ENCODE data around the gene ADCY1. TPM values are rescaled to one million over a fixed set of nuclear protein-coding genes. Genes with fewer than 3 reads are reported as not detected.

The ADCY1 gene
- total and polyA plus RNA-seq, 2 donors from 2014 or later, result 2.9 to 3.7 TPM

- intact Hi-C loops (cut with DNase I), result no loop called here
- TF ChIP-seq CTCF (IDR thresholded peaks at IDR 0.05; ENCODE audit: borderline replicate concordance, extremely low read depth, insufficient read depth), result no peak
- no peaks in the 10 kb centered on the region for H3K9me3 ChIP-seq (ENCODE audit: control insufficient read depth in 2 of 3, insufficient read depth in 1 of 3, low read length in 3 of 3)
- no peak overlapping the region for H3K27ac ChIP-seq (ENCODE audit: low read depth in 2 of 2, low read length in 2 of 2)
- H3K4me1 ChIP-seq (ENCODE audit: control insufficient read depth in 2 of 3, insufficient read depth in 2 of 3, low read depth in 1 of 3, low read length in 3 of 3), result peaks cover 0 to 8% (median 3%) of the 10 kb centered on the region in 3 donors
- H3K4me3 ChIP-seq (ENCODE audit: low read length in 3 of 3), result no peak overlapping the region
- peaks cover 0 to 3% (median 0%) of the 10 kb centered on the region in 3 donors for H3K36me3 ChIP-seq (ENCODE audit: control insufficient read depth in 2 of 3, insufficient read depth in 3 of 3, low read length in 3 of 3)
- no peak for FAIRE-seq
- DNase-seq, result peak in 1 of 5 donors; percentile 5
- no peaks in the 10 kb centered on the region for H3K27me3 ChIP-seq (ENCODE audit: control insufficient read depth, insufficient read depth, low read length)
- H3K9ac ChIP-seq (ENCODE audit: low read length in 3 of 3), result no peak overlapping the region
Measured at GRCh38 chr7:45704683-45705016, 130.5 kb downstream of the ADCY1 start.

GRCh38 chr7:45708046-45708950, 134.1 kb downstream of the ADCY1 start:
- Histone ChIP-seq H3K9ac (ENCODE audit: low read length in 3 of 3) (no peak overlapping the region), H3K27me3 (ENCODE audit: control insufficient read depth, insufficient read depth, low read length) (no peaks in the 10 kb centered on the region), H3K4me3 (ENCODE audit: low read length in 3 of 3) (no peak overlapping the region), H3K27ac (ENCODE audit: low read depth in 2 of 2, low read length in 2 of 2) (no peak overlapping the region), H3K9me3 (ENCODE audit: control insufficient read depth in 2 of 3, insufficient read depth in 1 of 3, low read length in 3 of 3) (no peaks in the 10 kb centered on the region), H3K36me3 (ENCODE audit: control insufficient read depth in 2 of 3, insufficient read depth in 3 of 3, low read length in 3 of 3) (peaks cover 0 to 3% (median 0%) of the 10 kb centered on the region in 3 donors), H3K4me1 (ENCODE audit: control insufficient read depth in 2 of 3, insufficient read depth in 2 of 3, low read depth in 1 of 3, low read length in 3 of 3) (no peaks in the 10 kb centered on the region)
- DNase-seq (no peak), FAIRE-seq (no peak)
- intact Hi-C loops (cut with DNase I), result no loop called here
- TF ChIP-seq CTCF (IDR thresholded peaks at IDR 0.05; ENCODE audit: borderline replicate concordance, extremely low read depth, insufficient read depth), result no peak

- no peak overlapping the region for H3K9ac ChIP-seq (ENCODE audit: low read length in 3 of 3)
- H3K4me3 ChIP-seq (ENCODE audit: low read length in 3 of 3), result no peak overlapping the region
- H3K36me3 ChIP-seq (ENCODE audit: control insufficient read depth in 2 of 3, insufficient read depth in 3 of 3, low read length in 3 of 3), result peaks cover 0 to 3% (median 0%) of the 10 kb centered on the region in 3 donors
- intact Hi-C loops (cut with DNase I), result no loop called here
- H3K4me1 ChIP-seq (ENCODE audit: control insufficient read depth in 2 of 3, insufficient read depth in 2 of 3, low read depth in 1 of 3, low read length in 3 of 3), result no peaks in the 10 kb centered on the region
- no peak overlapping the region for H3K27ac ChIP-seq (ENCODE audit: low read depth in 2 of 2, low read length in 2 of 2)
- FAIRE-seq, result no peak
- no peaks in the 10 kb centered on the region for H3K9me3 ChIP-seq (ENCODE audit: control insufficient read depth in 2 of 3, insufficient read depth in 1 of 3, low read length in 3 of 3)
- no peaks in the 10 kb centered on the region for H3K27me3 ChIP-seq (ENCODE audit: control insufficient read depth, insufficient read depth, low read length)
- TF ChIP-seq CTCF (IDR thresholded peaks at IDR 0.05; ENCODE audit: borderline replicate concordance, extremely low read depth, insufficient read depth), result no peak
- peak in 4 of 5 donors; percentile 9 to 81 (median 36) for DNase-seq
Measured at GRCh38 chr7:45709168-45710042, 135.2 kb downstream of the ADCY1 start.
